C4-2B (cell line): ENCODE results near the gene CDK14.
"Not testable (repeated sequence)": the region's sequence is repeated elsewhere in the genome, so short reads cannot be mapped to it uniquely, and the experiment has no call there.

Experiments
- ZFX ChIP-seq: fragments of 450-650 bp; IDR thresholded peaks from 2 replicates; pipeline ENCODE4 v1.6.1; 2017
- TF ChIP-seq, protein P1 (sequence below): fragments of 450-650 bp; conservative IDR thresholded peaks from 2 replicates; pipeline ENCODE4 v1.5.1; 2017; ENCODE audit warnings: mild to moderate bottlenecking

DNA sequence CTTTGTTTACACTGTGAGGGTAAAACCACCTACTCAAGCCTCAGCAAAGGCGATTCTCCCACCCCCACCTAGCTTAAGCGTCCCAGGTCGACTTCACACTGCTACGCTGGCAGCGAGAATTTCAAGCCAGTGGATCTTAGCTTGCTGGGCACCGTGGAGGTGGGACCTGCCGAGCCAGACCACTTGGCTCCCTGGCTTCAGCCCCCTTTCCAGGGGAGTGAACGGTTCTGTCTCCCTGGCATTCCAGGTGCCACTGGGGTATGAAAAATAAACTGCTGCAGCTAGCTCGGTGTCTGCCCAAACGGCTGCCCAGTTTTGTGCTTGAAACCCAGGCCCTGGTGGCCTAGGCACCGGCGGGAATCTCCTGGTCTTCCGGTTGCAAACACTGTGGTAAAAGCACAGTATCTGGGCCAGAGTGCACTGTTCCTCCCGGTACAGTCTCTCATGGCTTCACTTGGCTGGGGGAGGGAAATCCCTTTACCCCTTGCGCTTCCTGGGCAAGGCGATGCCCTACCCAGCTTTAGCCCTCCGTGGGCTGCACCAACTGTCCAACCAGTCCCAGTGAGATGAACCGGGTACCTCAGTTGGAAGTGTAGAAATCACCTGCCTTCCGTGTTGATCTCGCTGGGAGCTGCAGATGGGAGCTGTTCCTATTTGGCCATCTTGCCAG, 139.6 kb downstream of the CDK14 start:
- TF ChIP-seq, protein P1, sequence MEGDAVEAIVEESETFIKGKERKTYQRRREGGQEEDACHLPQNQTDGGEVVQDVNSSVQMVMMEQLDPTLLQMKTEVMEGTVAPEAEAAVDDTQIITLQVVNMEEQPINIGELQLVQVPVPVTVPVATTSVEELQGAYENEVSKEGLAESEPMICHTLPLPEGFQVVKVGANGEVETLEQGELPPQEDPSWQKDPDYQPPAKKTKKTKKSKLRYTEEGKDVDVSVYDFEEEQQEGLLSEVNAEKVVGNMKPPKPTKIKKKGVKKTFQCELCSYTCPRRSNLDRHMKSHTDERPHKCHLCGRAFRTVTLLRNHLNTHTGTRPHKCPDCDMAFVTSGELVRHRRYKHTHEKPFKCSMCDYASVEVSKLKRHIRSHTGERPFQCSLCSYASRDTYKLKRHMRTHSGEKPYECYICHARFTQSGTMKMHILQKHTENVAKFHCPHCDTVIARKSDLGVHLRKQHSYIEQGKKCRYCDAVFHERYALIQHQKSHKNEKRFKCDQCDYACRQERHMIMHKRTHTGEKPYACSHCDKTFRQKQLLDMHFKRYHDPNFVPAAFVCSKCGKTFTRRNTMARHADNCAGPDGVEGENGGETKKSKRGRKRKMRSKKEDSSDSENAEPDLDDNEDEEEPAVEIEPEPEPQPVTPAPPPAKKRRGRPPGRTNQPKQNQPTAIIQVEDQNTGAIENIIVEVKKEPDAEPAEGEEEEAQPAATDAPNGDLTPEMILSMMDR = not testable (repeated sequence)
- TF ChIP-seq ZFX = not testable (repeated sequence)
